IMR-90 (cell line): ENCODE data around the gene RUNX1. TPM values are rescaled to one million over a fixed set of nuclear protein-coding genes. Genes with fewer than 3 reads are reported as not detected.

Experiments used
- ATAC-seq: fragments of 200-7000 bp; cut with Tn5 transposase; 2 replicates; pipeline ENCODE4 v1.9.1; 2020; ENCODE audit warnings: low read depth, mild to moderate bottlenecking, moderate library complexity
- BruUV-seq: library from RNA; stranded (reverse); fragments of 400-500 nt; replicated peaks from 2 replicates; lab custom pipeline; 2021; lab: Mats Ljungman, UMichigan
- CTCF ChIA-PET: fragments of 300-600 bp; formaldehyde crosslinking; extraction: SDS; loops from one replicate; lab custom pipeline; 2021; ENCODE audit warnings: antibody characterized with exemption; lab: Yijun Ruan, JAX
- POLR2A ChIA-PET: fragments of 300-600 bp; sonication (Branson Sonifier 250); formaldehyde crosslinking; loops from one replicate; lab custom pipeline; 2022; ENCODE audit warnings: antibody characterized with exemption; ENCODE audit not compliant: unreplicated experiment; lab: Charles Lee
- DNase-seq: peaks from one replicate; pipeline ENCODE4 v3.0.0; 2013
- H2AFZ ChIP-seq: replicated peaks from 2 replicates; pipeline ENCODE3; 2013; ENCODE audit warnings: low read length, mild to moderate bottlenecking; ENCODE audit not compliant: poor library complexity
- H2AK5ac ChIP-seq: 2 replicates; pipeline ENCODE4 v1.6.1; 2013; ENCODE audit warnings: low read depth, low read length, inconsistent platforms
- H2AK9ac ChIP-seq: replicated peaks from 2 replicates; pipeline ENCODE3; 2013; ENCODE audit warnings: mild to moderate bottlenecking, low read depth, low read length, moderate library complexity; ENCODE audit not compliant: poor library complexity
- H2BK120ac ChIP-seq: 2 replicates; pipeline ENCODE4 v1.6.1; 2013; ENCODE audit warnings: low read depth, low read length, inconsistent platforms
- H2BK15ac ChIP-seq: 3 replicates; pipeline ENCODE4 v1.6.1; 2013; ENCODE audit warnings: low read depth, low read length, inconsistent platforms
- H2BK20ac ChIP-seq: 2 replicates; pipeline ENCODE4 v1.6.1; 2013; ENCODE audit warnings: low read depth, mild to moderate bottlenecking, inconsistent platforms, low read length, moderate library complexity
- H2BK5ac ChIP-seq: 2 replicates; pipeline ENCODE4 v1.6.1; 2013; ENCODE audit warnings: mild to moderate bottlenecking, low read depth, low read length, inconsistent platforms; ENCODE audit not compliant: poor library complexity, severe bottlenecking
- H3K14ac ChIP-seq: replicated peaks from 2 replicates; pipeline ENCODE4 v1.6.1; 2013; ENCODE audit warnings: low read depth, low read length, inconsistent platforms
- H3K18ac ChIP-seq: 2 replicates; pipeline ENCODE4 v1.6.1; 2013; ENCODE audit warnings: low read depth, low read length, control low read depth
- H3K23ac ChIP-seq: 2 replicates; pipeline ENCODE4 v1.6.1; 2013; ENCODE audit warnings: low read depth, low read length, inconsistent platforms
- H3K27ac ChIP-seq: 2 replicates; pipeline ENCODE4 v1.5.1; 2013; ENCODE audit warnings: mild to moderate bottlenecking, control low read depth, low read length; ENCODE audit not compliant: insufficient read depth
- H3K27me3 ChIP-seq: 2 replicates; pipeline ENCODE4 v1.6.1; 2013; ENCODE audit warnings: low read length; ENCODE audit not compliant: control insufficient read depth, insufficient read depth
- H3K36me3 ChIP-seq: 2 replicates; pipeline ENCODE4 v1.6.1; 2013; ENCODE audit warnings: low read length, mixed read lengths; ENCODE audit not compliant: control insufficient read depth, insufficient read depth
- H3K4ac ChIP-seq: 2 replicates; pipeline ENCODE4 v1.6.1; 2013; ENCODE audit warnings: low read depth, low read length, inconsistent platforms
- H3K4me1 ChIP-seq: 2 replicates; pipeline ENCODE4 v1.6.1; 2013; ENCODE audit warnings: low read length, mixed read lengths; ENCODE audit not compliant: control insufficient read depth, insufficient read depth
- H3K4me2 ChIP-seq: 2 replicates; pipeline ENCODE4 v1.6.1; 2013; ENCODE audit warnings: low read depth, mild to moderate bottlenecking, control low read depth, low read length, moderate library complexity
- H3K4me3 ChIP-seq: 2 replicates; pipeline ENCODE4 v1.5.1; 2013; ENCODE audit warnings: low read depth, mild to moderate bottlenecking, control low read depth, low read length, moderate library complexity; ENCODE audit not compliant: insufficient read depth
- H3K56ac ChIP-seq: 2 replicates; pipeline ENCODE4 v1.6.1; 2013; ENCODE audit warnings: low read length, inconsistent platforms; ENCODE audit not compliant: insufficient read depth; ENCODE audit errors: extremely low read depth
- H3K79me1 ChIP-seq, 2 experiments: 2 replicates each; pipeline ENCODE4 v1.6.1; 2013; ENCODE audit warnings: low read length in 2 of 2, inconsistent platforms in 1 of 2, low read depth in 1 of 2
- H3K9ac ChIP-seq: 2 replicates; pipeline ENCODE4 v1.6.1; 2013; ENCODE audit warnings: low read depth, low read length, control low read depth
- H3K9me1 ChIP-seq: 2 replicates; pipeline ENCODE4 v1.6.1; 2013; ENCODE audit warnings: low read length, inconsistent platforms; ENCODE audit not compliant: insufficient read depth
- H3K9me3 ChIP-seq: 2 replicates; pipeline ENCODE4 v1.6.1; 2013; ENCODE audit warnings: low read length; ENCODE audit not compliant: control insufficient read depth, insufficient read depth
- H4K20me1 ChIP-seq: 2 replicates; pipeline ENCODE4 v1.6.1; 2013; ENCODE audit warnings: low read length, inconsistent platforms; ENCODE audit not compliant: insufficient read depth
- H4K5ac ChIP-seq: 2 replicates; pipeline ENCODE4 v1.6.1; 2013; ENCODE audit warnings: mild to moderate bottlenecking, low read depth, low read length, control low read depth
- H4K8ac ChIP-seq, 2 experiments: 2 replicates each; pipeline ENCODE4 v1.6.1; 2013; ENCODE audit warnings: low read depth in 2 of 2, low read length in 2 of 2, control low read depth in 1 of 2, inconsistent platforms in 1 of 2
- H4K91ac ChIP-seq: 2 replicates; pipeline ENCODE4 v1.6.1; 2013; ENCODE audit warnings: low read depth, low read length, inconsistent platforms; ENCODE audit not compliant: insufficient read depth
- MAFK ChIP-seq: IDR thresholded peaks from 2 replicates; pipeline ENCODE4 v1.6.1; 2012; ENCODE audit warnings: low read depth, low read length, improper control_type of control experiment
- MXI1 ChIP-seq: IDR thresholded peaks from 2 replicates; pipeline ENCODE4 v1.6.1; 2012; ENCODE audit warnings: low read depth, mild to moderate bottlenecking, low read length, moderate library complexity, borderline replicate concordance
- NFE2L2 ChIP-seq: fragments of 150-350 bp; IDR thresholded peaks from 2 replicates; pipeline ENCODE4 v1.6.1; 2016; ENCODE audit warnings: low read depth, mild to moderate bottlenecking, low read length
- RCOR1 ChIP-seq: IDR thresholded peaks from 2 replicates; pipeline ENCODE4 v1.6.1; 2012; ENCODE audit warnings: mild to moderate bottlenecking, low read length, improper control_type of control experiment; ENCODE audit not compliant: insufficient replicate concordance
- WGBS, 2 experiments: methylation state at CpG; one replicate each; pipeline versions ENCODE4 v1.1.5 to v1.1.7; 2013; ENCODE audit warnings: missing lambda C conversion rate in 2 of 2; ENCODE audit not compliant: insufficient read length in 1 of 2; ENCODE audit errors: extremely low coverage in 2 of 2; 5-methylcytosine and 5-hydroxymethylcytosine counted together
- dilution Hi-C: fragments of 300-500 bp; cut with HindIII; formaldehyde crosslinking; loops from one replicate; pipeline ENCODE4 v1.14.3; 2018; ENCODE audit warnings: low sequenced_read_pairs; ENCODE audit not compliant: unreplicated experiment
- in situ Hi-C: fragments of 300-500 bp; cut with MboI; formaldehyde crosslinking; loops from 3 replicates; pipeline ENCODE4 v1.14.3; 2019; ENCODE audit warnings: low sequenced_read_pairs, inconsistent platforms, mixed read lengths
- intact Hi-C: fragments of 100-400 bp; cut with micrococcal nuclease; formaldehyde crosslinking; loops from 2 replicates; pipeline ENCODE4 v1.10.0; 2022
- polyA plus RNA-seq, 3 experiments: library from polyadenylated mRNA; depleted of rRNA; stranded (reverse); fragments of >200 nt; gene quantifications; 2 replicates each; pipeline ENCODE4 v1.2.3, GENCODE V29; 2012; ENCODE audit warnings: low replicate concordance in 1 of 3
- total RNA-seq: library from RNA; depleted of rRNA; stranded (reverse); fragments of >200 nt; gene quantifications from 2 replicates; pipeline ENCODE4 v1.2.3, GENCODE V29; 2012

The RUNX1 gene
- total and polyA plus RNA-seq, 2 of the 4 experiments (the other 2 are of a cell fraction) = 34.5 to 56.5 TPM

DNA sequence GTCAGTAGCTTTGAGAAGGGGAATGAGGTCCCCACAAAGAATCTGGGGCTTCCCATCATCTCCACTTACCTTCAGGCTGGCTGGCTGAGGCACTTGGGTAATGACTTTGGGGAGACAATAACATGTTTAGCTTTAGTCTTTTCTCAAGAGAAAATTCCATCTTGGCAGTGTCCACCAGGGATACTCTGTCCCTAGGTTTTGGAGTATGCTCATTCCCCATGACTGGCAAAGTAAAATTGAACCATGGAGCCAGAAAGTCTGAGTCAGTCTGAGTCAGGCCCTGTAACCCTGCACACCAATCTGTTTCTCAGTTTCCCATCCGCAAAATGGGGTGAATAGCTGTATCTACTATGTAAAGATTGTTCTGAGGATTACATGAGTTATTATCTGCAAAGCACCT lies 28.2 kb downstream of the RUNX1 start:
- Histone ChIP-seq H2AFZ (no peak overlapping the region), H3K27ac (no peak overlapping the region), H4K91ac (no peak overlapping the region), H3K56ac (no peak overlapping the region), H4K20me1 (no peaks in the 10 kb centered on the region), H2AK9ac (no peak overlapping the region), H3K9me1 (0 out of 2 replicates have a peak, but pooled peaks cover 4% of the 10 kb centered on the region), H3K4ac (no peak overlapping the region), H3K4me3 (no peak overlapping the region), H4K5ac (no peak overlapping the region), H3K18ac (no peak overlapping the region), H2BK15ac (no peak overlapping the region; the same call in 2 of the 3 replicates), H3K36me3 (no peaks in the 10 kb centered on the region), H3K4me2 (no peak overlapping the region), H3K23ac (no peak overlapping the region), H3K79me1 (peaks cover 0 to 10% of the 10 kb centered on the region in 2 experiments; a peak in 1 of 4 replicates), H3K9me3 (no peaks in the 10 kb centered on the region), H3K9ac (no peak overlapping the region), H4K8ac (peak overlapping the region in 1 of 2 experiments; percentile 22; a peak in 1 of 4 replicates), H2AK5ac (peak overlapping the region; percentile 23; the same call in 1 of the 2 replicates), H2BK120ac (no peak overlapping the region; the same call in 1 of the 2 replicates), H3K14ac (no peak overlapping the region), H2BK5ac (no peak overlapping the region), H3K27me3 (no peaks in the 10 kb centered on the region), H2BK20ac (no peak overlapping the region; the same call in 1 of the 2 replicates), H3K4me1 (no peaks in the 10 kb centered on the region)
- peak; percentile 49 for DNase-seq
- dilution Hi-C loops = no loop called here
- ATAC-seq = no peak
- no CpG with 5 or more reads among the region's 1 CpG for WGBS, 2 experiments
- in situ Hi-C loops = no loop called here
- BruUV-seq = no TSS peak
- CTCF ChIA-PET = interaction anchor here (1.3 kb wide), 1 partner anchor 275 kb away, joined by 3 read pairs; no protein-coding TSS in a partner anchor
- intact Hi-C loops = no loop called here
- POLR2A ChIA-PET = no interaction called here
- TF ChIP-seq MXI1 (no peak), MAFK (no peak), RCOR1 (no peak), NFE2L2 (peak; percentile 20; the same call in 1 of the 2 replicates)
